GM19328 (cell line): ENCODE results near the gene RAPGEF4.

ENCODE experiments used
- ATAC-seq: cut with Tn5 transposase; IDR thresholded peaks from one replicate; pipeline ENCODE4 v1.9.1; 2021; ENCODE audit warnings: mild to moderate bottlenecking, moderate library complexity; ENCODE audit not compliant: unreplicated experiment

Gene RAPGEF4

DNA sequence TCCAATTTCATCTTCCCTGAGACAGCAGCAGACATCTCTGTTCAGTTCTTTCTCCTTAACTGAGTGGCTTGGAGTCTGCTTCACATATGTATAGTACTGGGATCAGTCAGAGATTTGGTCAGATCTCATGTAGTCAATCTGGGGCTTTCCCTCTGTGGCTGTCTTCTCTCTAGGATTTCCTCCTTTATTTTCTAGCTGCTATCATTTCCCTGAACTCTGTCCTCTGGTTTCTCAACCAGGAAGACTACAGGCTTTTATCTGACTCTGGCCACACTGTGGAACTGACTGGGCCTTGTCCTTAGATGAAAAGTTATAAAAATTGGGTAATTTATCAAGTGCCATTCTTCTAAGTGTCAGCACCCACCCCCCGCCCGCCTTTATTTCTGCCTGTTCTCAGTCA is 121.0 kb downstream of the RAPGEF4 start:
- no peak for ATAC-seq

DNA sequence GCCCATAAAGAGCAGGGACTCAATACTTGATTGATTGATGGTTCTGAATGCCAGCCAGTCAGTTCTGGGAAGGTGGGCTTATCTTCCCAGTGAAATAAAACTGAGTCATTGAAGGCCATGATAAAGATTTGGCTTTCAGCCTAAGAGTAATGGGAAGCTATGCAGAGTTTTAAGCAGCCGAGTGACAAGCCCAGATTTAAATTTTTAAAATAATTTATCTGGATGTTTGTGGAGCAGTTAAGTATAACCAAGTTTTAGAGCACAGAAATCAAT is 122.8 kb downstream of the RAPGEF4 start:
- no peak for ATAC-seq

DNA sequence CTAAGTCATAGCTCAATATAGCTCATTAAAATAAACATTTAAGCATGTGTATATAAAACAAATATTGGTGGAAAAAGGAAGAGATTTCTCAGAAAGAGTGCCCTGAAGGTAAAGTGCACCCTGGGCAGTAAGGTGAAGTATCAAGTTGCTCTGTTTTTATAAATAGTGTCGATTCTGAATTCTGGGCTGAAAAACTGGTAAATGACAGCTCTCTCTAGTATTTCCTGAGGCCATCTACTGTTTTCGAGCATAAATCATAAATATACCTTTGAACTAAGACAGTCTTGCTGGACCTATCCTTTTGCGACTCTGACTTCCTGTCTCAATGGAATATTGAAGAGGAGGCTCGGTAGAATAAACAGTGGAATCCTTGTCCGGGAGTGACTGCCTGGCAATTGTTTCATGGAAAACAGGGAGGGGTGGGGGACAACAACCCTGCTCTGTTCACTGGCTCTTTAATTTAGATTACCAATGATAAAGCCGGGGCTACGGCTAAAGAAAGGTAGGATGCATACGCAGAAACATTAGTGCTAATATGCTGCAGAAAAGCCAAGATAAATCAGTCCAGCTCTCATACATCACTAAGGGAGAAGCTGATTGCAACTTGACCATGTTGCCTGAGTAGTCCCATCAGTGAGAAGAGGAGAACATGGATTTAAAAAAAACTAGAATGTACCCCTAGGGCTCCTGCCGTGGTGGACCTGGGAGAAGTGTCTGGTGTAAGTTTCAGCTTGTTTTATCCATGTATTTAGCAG is 124.1 kb downstream of the RAPGEF4 start:
- no peak for ATAC-seq

GRCh38 chr2:172860336-172860707 is 124.7 kb downstream of the RAPGEF4 start:
- ATAC-seq: no peak

GRCh38 chr2:172861098-172861497 is 125.5 kb downstream of the RAPGEF4 start:
- ATAC-seq: no peak

DNA sequence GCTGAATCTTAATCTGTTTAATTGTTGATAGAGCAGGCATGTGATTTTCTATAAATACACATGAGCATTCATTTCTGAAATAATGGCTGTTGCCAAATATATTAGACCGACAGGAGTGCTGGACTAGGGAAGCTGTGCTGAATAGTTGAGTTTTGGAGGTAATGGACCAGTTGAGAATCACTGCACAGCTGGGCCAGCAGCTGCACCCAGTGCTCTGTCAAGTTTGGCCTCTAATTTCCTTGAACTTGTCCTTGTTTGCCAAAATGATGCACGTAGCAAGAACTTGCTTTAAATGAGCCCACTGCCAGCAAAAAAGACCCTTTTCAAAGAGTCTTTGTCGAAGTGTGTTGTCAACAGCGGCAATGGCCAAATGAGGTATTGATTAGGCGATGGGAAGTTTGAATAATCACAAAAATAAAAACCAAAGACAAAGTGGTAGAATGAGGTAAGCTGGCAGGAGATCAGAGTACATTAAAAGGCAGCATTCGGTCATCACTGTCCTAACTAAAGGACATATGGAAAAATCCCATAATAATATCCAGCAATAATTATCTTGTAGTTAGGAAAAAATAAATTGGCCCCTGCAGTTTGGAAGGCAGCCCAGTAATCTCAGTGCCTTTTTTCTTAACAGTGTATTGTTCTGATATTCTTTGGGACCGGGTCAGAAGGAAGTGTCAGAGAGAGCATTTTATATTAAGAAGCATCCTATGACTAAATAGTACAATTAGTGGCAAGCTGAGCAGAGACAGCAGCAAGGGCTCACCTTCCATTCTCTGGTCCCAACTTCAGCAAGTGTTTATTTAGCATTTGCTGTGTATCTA is 126.2 kb downstream of the RAPGEF4 start:
- no peak for ATAC-seq

DNA sequence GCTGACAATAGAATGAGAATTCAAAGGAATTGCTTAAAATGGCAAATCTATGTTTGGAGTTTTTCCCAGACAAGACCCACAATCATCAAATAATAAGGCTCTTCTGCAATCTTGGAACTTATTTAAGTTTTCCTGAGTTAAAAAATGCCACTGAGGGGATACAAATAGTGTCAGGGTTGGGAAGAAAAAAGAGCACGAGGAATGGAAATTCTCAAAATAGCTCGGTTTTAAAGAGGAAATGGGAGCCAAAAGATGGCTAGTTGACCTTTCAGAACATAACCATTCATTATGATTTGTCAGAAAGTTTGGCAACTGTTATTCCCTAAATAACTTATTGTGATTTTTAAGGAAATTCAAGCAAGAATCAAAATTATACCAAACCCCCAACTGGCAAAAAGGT is 127.7 kb downstream of the RAPGEF4 start:
- no peak for ATAC-seq

DNA sequence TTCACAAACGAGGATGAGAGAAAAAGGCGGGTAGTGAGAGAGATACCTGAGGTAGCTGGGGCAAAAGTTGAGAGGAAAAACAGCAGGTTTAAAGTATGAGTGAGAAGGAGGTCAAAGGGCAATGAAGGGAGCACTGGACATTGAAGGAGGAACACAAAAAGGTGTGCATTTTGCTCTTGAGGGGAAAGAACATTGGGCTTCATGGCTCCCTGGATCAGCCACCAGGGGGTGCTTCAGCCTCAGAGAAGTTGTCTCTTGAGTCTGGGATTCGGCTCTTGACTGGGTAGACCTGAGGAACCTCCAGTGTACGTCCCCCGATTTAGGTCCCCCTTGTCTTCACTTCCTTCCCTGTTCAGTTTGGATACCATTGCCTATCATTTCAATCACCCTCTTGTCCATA is 128.5 kb downstream of the RAPGEF4 start:
- no peak for ATAC-seq

DNA sequence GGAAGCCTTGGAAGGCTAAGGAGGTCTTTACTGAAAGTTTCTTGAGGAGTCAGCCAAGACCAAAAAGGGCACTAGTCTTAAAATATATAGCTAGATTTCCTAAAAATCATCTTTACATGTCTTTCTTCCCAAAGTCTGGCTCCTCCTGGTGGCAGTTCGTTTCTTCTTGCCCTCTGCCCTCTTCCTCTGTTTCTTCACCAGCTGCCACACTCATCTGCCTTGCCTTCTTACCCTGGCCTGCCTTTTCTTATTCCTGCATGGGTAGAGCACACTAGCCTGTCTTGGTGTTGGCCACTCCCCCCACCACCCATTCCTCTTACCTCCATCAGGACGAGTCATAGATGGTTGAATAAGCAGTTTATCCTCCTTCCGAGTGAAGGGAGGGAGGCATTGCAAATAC is 129.8 kb downstream of the RAPGEF4 start:
- no peak for ATAC-seq

GRCh38 chr2:172869861-172870260 is 134.2 kb downstream of the RAPGEF4 start:
- no peak for ATAC-seq

GRCh38 chr2:172870396-172870795 is 134.8 kb downstream of the RAPGEF4 start:
- ATAC-seq: no peak

GRCh38 chr2:172877826-172878225 is 142.2 kb downstream of the RAPGEF4 start:
- ATAC-seq: no peak

GRCh38 chr2:172878260-172878659 is 142.6 kb downstream of the RAPGEF4 start:
- ATAC-seq: no peak

GRCh38 chr2:172884336-172884735 is 148.7 kb downstream of the RAPGEF4 start:
- ATAC-seq: no peak

- no peak for ATAC-seq
Measured at GRCh38 chr2:172885996-172886395, 150.4 kb downstream of the RAPGEF4 start.

DNA sequence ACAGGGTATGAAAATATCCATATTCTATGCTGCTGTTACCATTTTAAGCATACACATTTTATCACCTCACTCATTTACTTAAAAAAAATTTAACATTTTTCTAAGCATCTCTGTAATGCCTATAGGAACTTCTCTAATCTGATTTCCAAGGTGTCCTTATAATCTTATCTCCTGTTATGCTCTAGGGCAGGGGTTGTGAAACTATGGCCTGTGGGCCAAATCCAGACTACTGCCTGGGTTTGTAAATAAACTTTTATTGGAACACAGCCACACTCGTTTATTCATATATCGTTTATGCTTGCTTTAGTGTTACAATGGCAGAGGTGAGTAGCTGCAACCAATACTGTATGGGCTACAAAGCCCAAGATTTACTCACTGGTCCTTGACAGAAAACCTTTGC is 151.6 kb downstream of the RAPGEF4 start:
- ATAC-seq: no peak

- ATAC-seq: no peak
Measured at GRCh38 chr2:172888714-172889669, 153.3 kb downstream of the RAPGEF4 start.

- no peak for ATAC-seq
Measured at GRCh38 chr2:172889768-172890430, 154.3 kb downstream of the RAPGEF4 start.

DNA sequence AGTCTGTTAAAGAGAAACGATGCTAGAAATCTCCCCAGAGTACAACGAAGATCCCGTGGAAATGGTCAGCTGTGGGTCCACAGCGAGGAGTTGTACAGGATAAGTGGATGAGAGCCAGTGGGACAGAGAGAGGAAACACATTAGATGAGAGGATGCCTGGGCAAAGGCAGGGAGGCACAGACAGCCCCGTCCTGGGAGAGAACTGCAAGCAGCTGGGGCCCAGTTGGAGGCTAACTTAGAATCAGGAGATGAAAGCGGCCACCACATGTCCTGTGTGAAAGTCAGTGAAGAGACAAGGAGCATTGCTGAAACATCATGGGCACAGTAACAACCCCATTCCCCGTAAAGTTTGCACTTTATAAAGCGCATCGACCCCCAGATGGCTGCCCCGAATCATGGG is 157.5 kb downstream of the RAPGEF4 start:
- ATAC-seq: no peak

GRCh38 chr2:172893671-172894070 is 158.0 kb downstream of the RAPGEF4 start:
- no peak for ATAC-seq
